Testis (tissue), 2 donors: ENCODE results near the gene TMSB10.

Experiments
- CTCF ChIP-seq, 3 experiments: fragments of 450-650 bp in 2 of 3; fragments of 200-600 bp in 1 of 3; sonication (generic) in 1 of 3; IDR thresholded peaks; one replicate each; pipeline ENCODE4 v1.5.1; 2016 to 2019; ENCODE audit warnings: antibody characterized with exemption in 3 of 3, mild to moderate bottlenecking in 2 of 3, moderate library complexity in 1 of 3
- POLR2A ChIP-seq: fragments of 450-650 bp; IDR thresholded peaks from one replicate; pipeline ENCODE4 v1.6.1; 2017; ENCODE audit warnings: antibody characterized with exemption, mild to moderate bottlenecking, moderate library complexity

GRCh38 chr2:84905181-84906107 lies at the start of gene TMSB10:
- TF ChIP-seq CTCF (IDR thresholded peaks at IDR 0.05) (no peak), POLR2A (peak; percentile 65)
